ENCODE results near the gene FNDC1.

The FNDC1 gene

GRCh38 chr6:159169193-159169555, at the start of gene FNDC1:
Gene FNDC1 (plus strand): TSS chr6:159169400. CDS start chr6:159169597, 197 bp downstream.
- H3K4me1 ChIP-seq (ENCODE audit: insufficient read depth, low read length, severe bottlenecking): peaks cover 6% of the 10 kb centered on the region
- H4K20me1 ChIP-seq (ENCODE audit: insufficient read depth, low read length): no peaks in the 10 kb centered on the region
- H3K9me2 ChIP-seq (ENCODE audit: low read depth, low read length): no peaks in the 10 kb centered on the region
- no peak within 1 kb of the TSS for H2AFZ ChIP-seq (ENCODE audit: low read length)
- no peak within 1 kb of the TSS for H3K9ac ChIP-seq (ENCODE audit: low read length)
- no peaks in the 10 kb centered on the region for H3K79me2 ChIP-seq (ENCODE audit: insufficient read depth, low read length)
- H3K27me3 ChIP-seq (ENCODE audit: insufficient read depth, low read length): peaks cover 9% of the 10 kb centered on the region
- no peak within 1 kb of the TSS for H3K27ac ChIP-seq (ENCODE audit: low read depth, low read length, poor library complexity, severe bottlenecking)
- H3K36me3 ChIP-seq (ENCODE audit: insufficient read depth, low read length): no peaks in the 10 kb centered on the region
- no peaks in the 10 kb centered on the region for H3F3A ChIP-seq (ENCODE audit: insufficient read depth, low read length)
- peak within 1 kb of the TSS; percentile 7 for H3K4me3 ChIP-seq (ENCODE audit: low read depth, low read length, poor library complexity, severe bottlenecking)
- TF ChIP-seq EZH2 (IDR thresholded peaks at IDR 0.05; ENCODE audit: borderline replicate concordance, low read length) (no peak), CTCF (IDR thresholded peaks at IDR 0.05; ENCODE audit: low read length) (no peak)
- H3K9me3 ChIP-seq (ENCODE audit: low read length): no peaks in the 10 kb centered on the region
- peak within 1 kb of the TSS; percentile 59 for H3K4me2 ChIP-seq (ENCODE audit: low read length)

- TF ChIP-seq CTCF (IDR thresholded peaks at IDR 0.05; ENCODE audit: low read length) (no peak), EZH2 (IDR thresholded peaks at IDR 0.05; ENCODE audit: borderline replicate concordance, low read length) (no peak)
- Histone ChIP-seq H3K4me3 (ENCODE audit: low read depth, low read length, poor library complexity, severe bottlenecking) (no peak overlapping the region), H3K4me2 (ENCODE audit: low read length) (no peak overlapping the region), H4K20me1 (ENCODE audit: insufficient read depth, low read length) (no peaks in the 10 kb centered on the region), H3K9ac (ENCODE audit: low read length) (no peak overlapping the region), H3K9me2 (ENCODE audit: low read depth, low read length) (no peaks in the 10 kb centered on the region), H3K4me1 (ENCODE audit: insufficient read depth, low read length, severe bottlenecking) (peaks cover 32% of the 10 kb centered on the region), H3F3A (ENCODE audit: insufficient read depth, low read length) (no peaks in the 10 kb centered on the region), H2AFZ (ENCODE audit: low read length) (no peak overlapping the region), H3K9me3 (ENCODE audit: low read length) (peaks cover 2% of the 10 kb centered on the region; the same call in 1 of the 2 replicates), H3K27ac (ENCODE audit: low read depth, low read length, poor library complexity, severe bottlenecking) (peak overlapping the region; percentile 20), H3K36me3 (ENCODE audit: insufficient read depth, low read length) (peaks cover 8% of the 10 kb centered on the region; the same call in 1 of the 2 replicates), H3K79me2 (ENCODE audit: insufficient read depth, low read length) (no peaks in the 10 kb centered on the region), H3K27me3 (ENCODE audit: insufficient read depth, low read length) (no peaks in the 10 kb centered on the region)
Observed at GRCh38 chr6:159119791-159120190, 49.4 kb upstream of the FNDC1 start.

GRCh38 chr6:159121486-159121885, 47.7 kb upstream of the FNDC1 start:
- no peaks in the 10 kb centered on the region for H3K9me2 ChIP-seq (ENCODE audit: low read depth, low read length)
- H3K4me3 ChIP-seq (ENCODE audit: low read depth, low read length, poor library complexity, severe bottlenecking): no peak overlapping the region
- no peak overlapping the region for H3K9ac ChIP-seq (ENCODE audit: low read length)
- peaks cover 2% of the 10 kb centered on the region; the same call in 1 of the 2 replicates for H3K9me3 ChIP-seq (ENCODE audit: low read length)
- H3K4me1 ChIP-seq (ENCODE audit: insufficient read depth, low read length, severe bottlenecking): peaks cover 30% of the 10 kb centered on the region
- H2AFZ ChIP-seq (ENCODE audit: low read length): no peak overlapping the region
- H3K36me3 ChIP-seq (ENCODE audit: insufficient read depth, low read length): no peaks in the 10 kb centered on the region; the same call in 1 of the 2 replicates
- no peak overlapping the region for H3K27ac ChIP-seq (ENCODE audit: low read depth, low read length, poor library complexity, severe bottlenecking)
- no peaks in the 10 kb centered on the region for H3F3A ChIP-seq (ENCODE audit: insufficient read depth, low read length)
- TF ChIP-seq EZH2 (IDR thresholded peaks at IDR 0.05; ENCODE audit: borderline replicate concordance, low read length) (no peak), CTCF (IDR thresholded peaks at IDR 0.05; ENCODE audit: low read length) (no peak)
- H3K4me2 ChIP-seq (ENCODE audit: low read length): no peak overlapping the region
- H3K79me2 ChIP-seq (ENCODE audit: insufficient read depth, low read length): no peaks in the 10 kb centered on the region
- H4K20me1 ChIP-seq (ENCODE audit: insufficient read depth, low read length): no peaks in the 10 kb centered on the region
- H3K27me3 ChIP-seq (ENCODE audit: insufficient read depth, low read length): no peaks in the 10 kb centered on the region
